GM15510 (cell line): ENCODE results near the gene PTPRD.

Experiments used
- POLR2A ChIP-seq: IDR thresholded peaks from 3 replicates; pipeline ENCODE4 v1.6.1; 2011; ENCODE audit warnings: borderline replicate concordance; ENCODE audit not compliant: insufficient read length; ENCODE audit errors: extremely low read depth

Gene PTPRD

GRCh38 chr9:8857926-8858595 is 1754.7 kb downstream of the PTPRD start:
- no peak for TF ChIP-seq POLR2A

DNA sequence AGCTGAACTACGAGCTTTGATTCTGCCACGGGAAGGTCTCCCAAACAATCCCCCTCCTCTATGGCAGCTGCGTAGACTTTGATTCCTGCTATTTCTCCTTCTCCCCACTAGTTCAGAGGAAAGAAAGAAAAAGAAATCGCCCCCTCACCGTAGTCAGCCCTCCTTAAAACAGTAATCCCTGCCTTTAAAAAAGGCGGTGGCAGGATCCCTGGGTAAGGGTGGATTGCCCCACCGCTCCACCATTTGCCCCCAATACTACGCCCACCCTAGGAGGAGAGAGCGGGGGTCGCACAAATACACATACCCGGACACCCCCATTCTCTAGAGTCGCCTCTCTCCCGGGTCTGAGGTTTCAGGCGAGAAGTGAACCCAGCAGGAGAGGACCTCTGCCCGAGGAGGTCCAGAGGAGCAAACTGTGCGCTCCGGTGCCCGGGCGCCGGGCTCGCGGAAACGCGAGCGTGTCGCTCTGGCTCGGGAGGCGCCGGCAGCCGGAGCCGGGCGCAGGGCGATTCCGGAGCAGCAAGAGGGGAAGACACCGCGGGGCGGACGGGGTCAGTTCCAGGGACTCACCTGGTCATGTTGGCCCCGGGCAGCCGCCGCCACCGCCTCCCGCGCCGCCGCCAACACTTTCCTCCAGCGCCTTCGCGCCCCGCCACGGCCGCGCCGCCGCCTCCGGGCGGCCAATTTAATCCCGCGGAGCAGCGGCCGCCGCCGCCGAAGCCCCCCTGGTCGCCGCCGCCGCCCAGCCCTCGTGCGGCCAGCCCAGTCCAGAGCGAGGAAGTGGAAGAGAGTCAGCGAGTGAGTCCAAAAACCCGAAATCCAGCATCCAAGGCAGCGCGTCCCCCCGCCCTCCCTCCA is 1755.5 kb downstream of the PTPRD start:
- no peak for TF ChIP-seq POLR2A

GRCh38 chr9:8856396-8857067 is 1756.3 kb downstream of the PTPRD start:
- TF ChIP-seq POLR2A = no peak

GRCh38 chr9:8855046-8855445 is 1757.8 kb downstream of the PTPRD start:
- no peak for TF ChIP-seq POLR2A

GRCh38 chr9:8852301-8852864 is 1760.4 kb downstream of the PTPRD start:
- TF ChIP-seq POLR2A = no peak

DNA sequence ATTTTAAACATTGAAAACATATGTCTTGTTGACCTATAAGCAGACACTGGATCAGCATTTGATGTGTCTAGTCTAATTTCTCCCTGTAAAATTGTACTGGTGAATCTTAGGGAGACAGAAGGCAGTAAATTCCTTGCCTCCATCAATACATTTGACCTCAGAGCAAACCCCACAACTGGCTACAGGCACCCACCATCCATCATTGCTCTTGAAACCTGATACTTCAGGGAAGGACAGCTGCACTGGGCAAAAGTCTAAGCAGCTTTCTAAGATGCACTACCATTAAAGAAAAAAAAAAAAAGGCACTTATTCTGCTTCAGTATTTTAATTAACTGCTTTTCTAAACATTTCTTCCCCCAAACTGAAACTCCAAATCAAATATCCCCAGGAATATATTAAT is 1761.9 kb downstream of the PTPRD start:
- no peak for TF ChIP-seq POLR2A

DNA sequence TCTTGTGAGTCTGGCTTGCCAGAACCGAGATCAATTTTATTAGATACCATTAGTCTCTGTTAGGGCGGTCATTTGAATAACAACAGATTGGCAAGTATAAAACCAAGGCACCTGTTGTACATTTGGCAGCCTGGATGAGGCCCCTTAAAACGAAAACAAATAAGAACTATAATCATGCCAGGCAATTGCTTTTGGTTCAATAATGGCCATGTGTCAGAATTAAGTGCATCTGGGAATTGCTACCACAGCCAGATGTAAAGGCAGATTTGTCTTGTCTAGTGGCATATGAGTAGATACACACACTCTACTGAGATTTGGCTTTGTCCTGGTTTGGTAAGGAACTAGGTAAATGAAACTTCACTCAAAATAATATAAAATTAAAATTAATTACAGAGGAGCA is 1767.0 kb downstream of the PTPRD start:
- no peak for TF ChIP-seq POLR2A

GRCh38 chr9:8845376-8845775 is 1767.4 kb downstream of the PTPRD start:
- TF ChIP-seq POLR2A = no peak

- no peak for TF ChIP-seq POLR2A
Measured at GRCh38 chr9:8844549-8844948, 1768.3 kb downstream of the PTPRD start.

GRCh38 chr9:8842402-8843193 is 1770.2 kb downstream of the PTPRD start:
- TF ChIP-seq POLR2A = no peak

DNA sequence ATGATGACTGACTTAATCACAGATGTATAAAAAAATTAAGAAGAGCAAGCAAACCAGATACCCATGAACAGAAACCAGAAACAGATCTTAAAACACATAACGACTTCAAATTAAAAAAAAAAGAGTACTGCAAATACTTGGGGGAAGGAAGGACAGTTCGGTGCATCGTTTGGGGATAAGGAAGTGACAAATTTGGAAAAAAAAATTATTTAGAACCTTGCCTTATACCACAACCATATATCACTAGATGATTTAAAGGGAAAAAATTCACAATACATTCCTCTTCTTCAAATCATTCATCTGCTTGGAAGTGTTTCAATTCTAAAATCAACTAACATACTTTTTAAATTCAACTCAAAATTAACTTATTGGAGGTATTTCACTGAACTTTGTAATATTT is 1774.7 kb downstream of the PTPRD start:
- TF ChIP-seq POLR2A = no peak

- TF ChIP-seq POLR2A = no peak
Measured at GRCh38 chr9:8835291-8835690, 1777.5 kb downstream of the PTPRD start.

- TF ChIP-seq POLR2A = no peak
Measured at GRCh38 chr9:8832955-8833354, 1779.8 kb downstream of the PTPRD start.

DNA sequence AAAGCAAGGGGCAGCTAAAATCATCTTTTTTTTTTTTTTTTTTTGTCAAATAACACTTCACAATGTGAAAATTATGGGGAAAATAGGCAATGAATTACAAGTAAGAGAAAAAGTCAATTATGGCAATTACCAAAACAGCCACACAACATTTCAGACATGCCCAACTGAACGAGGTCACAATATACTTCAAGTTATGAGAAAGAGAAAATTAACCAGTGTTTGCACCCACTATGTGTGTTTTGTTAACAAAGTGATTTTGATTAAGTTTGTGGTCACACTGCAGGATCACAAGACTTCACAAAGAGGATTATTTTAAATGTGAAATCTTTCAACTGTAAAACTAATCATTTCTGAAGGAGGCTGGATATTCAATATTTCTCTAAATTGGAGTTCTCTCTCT is 1780.4 kb downstream of the PTPRD start:
- no peak for TF ChIP-seq POLR2A
